ENCODE results near the gene GIT1. TPM values are rescaled to one million over a fixed set of nuclear protein-coding genes. Genes with fewer than 3 reads are reported as not detected.

GIT1 gene, protein sequence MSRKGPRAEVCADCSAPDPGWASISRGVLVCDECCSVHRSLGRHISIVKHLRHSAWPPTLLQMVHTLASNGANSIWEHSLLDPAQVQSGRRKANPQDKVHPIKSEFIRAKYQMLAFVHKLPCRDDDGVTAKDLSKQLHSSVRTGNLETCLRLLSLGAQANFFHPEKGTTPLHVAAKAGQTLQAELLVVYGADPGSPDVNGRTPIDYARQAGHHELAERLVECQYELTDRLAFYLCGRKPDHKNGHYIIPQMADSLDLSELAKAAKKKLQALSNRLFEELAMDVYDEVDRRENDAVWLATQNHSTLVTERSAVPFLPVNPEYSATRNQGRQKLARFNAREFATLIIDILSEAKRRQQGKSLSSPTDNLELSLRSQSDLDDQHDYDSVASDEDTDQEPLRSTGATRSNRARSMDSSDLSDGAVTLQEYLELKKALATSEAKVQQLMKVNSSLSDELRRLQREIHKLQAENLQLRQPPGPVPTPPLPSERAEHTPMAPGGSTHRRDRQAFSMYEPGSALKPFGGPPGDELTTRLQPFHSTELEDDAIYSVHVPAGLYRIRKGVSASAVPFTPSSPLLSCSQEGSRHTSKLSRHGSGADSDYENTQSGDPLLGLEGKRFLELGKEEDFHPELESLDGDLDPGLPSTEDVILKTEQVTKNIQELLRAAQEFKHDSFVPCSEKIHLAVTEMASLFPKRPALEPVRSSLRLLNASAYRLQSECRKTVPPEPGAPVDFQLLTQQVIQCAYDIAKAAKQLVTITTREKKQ
- 10 to 100 TPM; 60.5 to 74.1 TPM for total RNA-seq

DNA sequence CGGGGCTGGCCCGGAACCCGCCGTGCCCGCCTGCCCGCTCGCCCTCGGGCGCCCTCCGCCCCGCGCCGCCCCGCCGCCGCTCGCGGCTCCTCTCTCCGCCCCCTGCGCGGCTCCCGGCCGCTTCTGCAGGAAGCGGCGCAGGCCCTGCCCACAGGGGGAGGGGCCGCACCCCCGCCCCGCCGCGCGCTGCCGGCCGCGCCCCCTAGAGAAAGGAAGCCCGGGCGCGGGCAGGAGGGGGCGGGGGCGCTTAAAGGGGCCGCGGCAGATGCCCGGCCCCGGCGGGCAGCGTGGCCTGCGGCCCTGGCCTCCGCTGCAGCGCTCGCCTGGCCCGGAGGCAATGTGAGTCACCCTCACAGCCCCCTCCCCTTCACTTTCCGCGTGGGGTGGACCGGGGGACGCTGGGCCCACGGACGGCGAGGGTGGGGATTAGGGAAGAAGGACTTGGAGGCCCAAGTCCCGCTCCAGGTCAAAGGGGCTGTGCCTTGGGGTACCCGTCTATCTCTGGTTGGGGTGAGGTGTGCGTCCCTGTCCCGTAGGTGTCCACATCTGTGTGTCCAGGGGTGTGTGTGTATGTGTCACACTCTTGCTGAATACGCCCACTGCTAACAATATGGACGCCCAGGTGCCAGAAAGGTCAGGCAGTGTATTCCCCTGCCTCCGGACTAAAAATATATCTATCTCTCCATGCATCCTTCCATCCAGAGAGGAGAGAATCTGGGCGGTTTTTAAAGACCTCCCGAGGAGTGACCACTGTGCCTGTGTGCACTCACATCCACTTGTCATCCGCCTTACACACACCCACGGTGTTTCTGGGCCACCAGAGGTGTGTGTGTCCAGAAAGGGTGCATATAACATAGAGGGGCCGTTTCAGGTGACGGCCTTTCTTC is at the start of gene GIT1:
GIT1 (minus strand) TSS at position 125 of the 887 bp plus-strand sequence. CDS start 270 bp downstream, outside the sequence.
- Mint-ChIP-seq H3K4me3 (peak within 1 kb of the TSS; percentile 94), H3K27me3 (no peaks in the 10 kb centered on the region), H3K4me1 (peaks cover 64% of the 10 kb centered on the region), H3K27ac (peak within 1 kb of the TSS; percentile 92), H3K36me3 (ENCODE audit: low read depth) (peaks cover 5% of the 10 kb centered on the region), H3K9me3 (ENCODE audit: low read depth) (no peaks in the 10 kb centered on the region)
- DNase-seq, result peak; percentile 92
- CTCF ChIA-PET, result interaction anchor here (1.5 to 5.0 kb wide), 5 partner anchors 10 to 27 kb away, joined by 6 to 79 read pairs (median 26); partner anchors contain the start of gene TP53I13
- intact Hi-C loops (cut with DNase I, micrococcal nuclease), result loop anchor here (1.0 to 2.0 kb wide), 6 partner anchors 21 to 341 kb away; partner anchors contain the start of genes TP53I13 (in 2 of the 2), SSH2 (in 1 of the 2) and TAOK1 (in 1 of the 2)
- peak; percentile 69 for ATAC-seq
- POLR2A ChIA-PET, result no interaction called here

DNA sequence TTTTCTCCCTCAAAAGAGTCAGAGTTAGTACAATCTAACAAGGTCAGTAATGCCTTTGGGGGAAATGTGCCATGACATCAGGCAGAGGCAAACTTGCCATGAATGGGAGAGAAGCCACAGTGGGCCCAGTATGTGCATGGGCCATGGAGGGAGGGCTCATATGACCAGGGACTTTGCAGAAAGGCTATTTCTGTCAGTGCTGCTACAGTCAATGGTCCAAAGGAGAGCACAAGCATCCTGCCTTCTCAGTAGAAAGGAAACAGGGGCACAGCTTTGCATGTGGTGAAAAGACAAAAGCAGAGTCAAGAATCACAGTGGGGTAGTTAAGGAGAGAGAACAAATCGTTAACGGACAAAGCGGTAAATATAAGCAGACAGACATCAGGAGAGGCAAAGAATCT is 44.4 kb upstream of the GIT1 start:
- Mint-ChIP-seq H3K27ac (peak overlapping the region; percentile 45), H3K36me3 (ENCODE audit: low read depth) (peaks cover 28% of the 10 kb centered on the region), H3K4me3 (no peak overlapping the region), H3K9me3 (ENCODE audit: low read depth) (no peaks in the 10 kb centered on the region), H3K4me1 (peaks cover 16% of the 10 kb centered on the region), H3K27me3 (no peaks in the 10 kb centered on the region)
- intact Hi-C loops (cut with DNase I, micrococcal nuclease), result no loop called here
- ChIA-PET POLR2A (interaction anchor here (0.5 to 0.6 kb wide), 2 partner anchors 42 to 275 kb away, joined by 3 to 4 read pairs; no protein-coding TSS in a partner anchor), CTCF (no interaction called here)
- ATAC-seq (no peak), DNase-seq (no peak)

GRCh38 chr17:29630630-29631193 is 41.3 kb upstream of the GIT1 start:
- ATAC-seq (no peak), DNase-seq (no peak)
- ChIA-PET POLR2A (no interaction called here), CTCF (interaction anchor here (1.7 kb wide), 1 partner anchor 13 kb away, joined by 4 read pairs; no protein-coding TSS in a partner anchor)
- intact Hi-C loops (cut with DNase I, micrococcal nuclease), result no loop called here
- Mint-ChIP-seq H3K4me3 (no peak overlapping the region), H3K27ac (no peak overlapping the region), H3K36me3 (ENCODE audit: low read depth) (peaks cover 23% of the 10 kb centered on the region), H3K9me3 (ENCODE audit: low read depth) (no peaks in the 10 kb centered on the region), H3K4me1 (peaks cover 37% of the 10 kb centered on the region), H3K27me3 (no peaks in the 10 kb centered on the region)

DNA sequence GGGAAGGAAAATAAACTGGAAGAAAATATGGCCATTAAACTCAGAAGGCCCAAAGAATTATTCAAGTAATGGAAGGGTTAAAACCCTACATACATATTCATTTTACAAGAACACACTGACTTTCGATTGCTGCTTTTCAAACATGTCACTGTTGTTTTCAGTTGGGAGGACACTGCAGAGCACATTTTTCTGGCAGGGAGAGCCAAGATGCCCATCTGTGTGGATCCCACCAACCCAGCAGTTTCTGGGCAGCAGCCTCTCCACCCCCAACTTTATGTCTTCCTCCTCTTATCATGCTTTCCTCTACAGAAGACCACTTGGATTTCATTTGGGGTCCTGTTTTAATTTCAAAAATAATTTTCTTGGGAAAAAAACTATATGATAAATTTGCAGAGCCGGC is 40.4 kb upstream of the GIT1 start:
- Mint-ChIP-seq H3K4me3 (no peak overlapping the region), H3K4me1 (peaks cover 46% of the 10 kb centered on the region), H3K9me3 (ENCODE audit: low read depth) (no peaks in the 10 kb centered on the region), H3K27me3 (no peaks in the 10 kb centered on the region), H3K27ac (peak overlapping the region; percentile 29), H3K36me3 (ENCODE audit: low read depth) (peaks cover 21% of the 10 kb centered on the region)
- ChIA-PET CTCF (interaction anchor here (1.4 to 1.9 kb wide), 3 partner anchors 9 to 12 kb away, joined by 4 to 10 read pairs (median 4); no protein-coding TSS in a partner anchor), POLR2A (no interaction called here)
- intact Hi-C loops (cut with DNase I, micrococcal nuclease), result loop anchor here in 1 of 2 experiments (10.0 kb wide), 1 partner anchor 485 kb away; the partner anchor contains the start of gene NSRP1
- DNase-seq (no peak), ATAC-seq (no peak)

DNA sequence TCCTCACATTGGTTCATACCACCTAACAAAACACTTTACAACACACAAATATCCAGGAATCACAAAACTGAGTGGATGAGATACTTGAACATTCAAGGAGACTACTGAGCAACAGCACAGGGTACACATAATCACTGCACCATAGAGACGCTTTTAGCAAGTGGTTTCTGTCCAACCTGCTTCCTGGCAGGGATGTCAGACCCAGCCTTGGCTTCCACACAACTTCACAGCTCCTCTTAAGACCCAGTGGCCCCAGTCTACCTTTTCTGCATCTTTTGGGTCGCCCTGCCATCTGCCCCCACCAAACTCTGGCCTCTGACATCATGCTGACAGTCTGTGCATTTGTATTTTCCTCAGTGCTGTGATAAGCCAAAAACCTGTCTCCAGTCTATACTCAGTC is 39.2 kb upstream of the GIT1 start:
- H3K27ac Mint-ChIP-seq, result peak overlapping the region; percentile 44
- DNase-seq (no peak), ATAC-seq (no peak)
- peaks cover 16% of the 10 kb centered on the region for H3K36me3 Mint-ChIP-seq (ENCODE audit: low read depth)
- intact Hi-C loops (cut with DNase I, micrococcal nuclease), result loop anchor here in 1 of 2 experiments (10.0 kb wide), 1 partner anchor 486 kb away; the partner anchor contains the start of gene NSRP1
- H3K9me3 Mint-ChIP-seq (ENCODE audit: low read depth), result no peaks in the 10 kb centered on the region
- H3K4me1 Mint-ChIP-seq, result peaks cover 55% of the 10 kb centered on the region
- ChIA-PET CTCF (interaction anchor here (0.6 to 1.9 kb wide), 4 partner anchors 10 to 47 kb away, joined by 3 to 10 read pairs (median 4); no protein-coding TSS in a partner anchor), POLR2A (interaction anchor here (0.7 kb wide), 1 partner anchor 12 kb away, joined by 3 read pairs; no protein-coding TSS in a partner anchor)
- no peaks in the 10 kb centered on the region for H3K27me3 Mint-ChIP-seq
- H3K4me3 Mint-ChIP-seq, result no peak overlapping the region

DNA sequence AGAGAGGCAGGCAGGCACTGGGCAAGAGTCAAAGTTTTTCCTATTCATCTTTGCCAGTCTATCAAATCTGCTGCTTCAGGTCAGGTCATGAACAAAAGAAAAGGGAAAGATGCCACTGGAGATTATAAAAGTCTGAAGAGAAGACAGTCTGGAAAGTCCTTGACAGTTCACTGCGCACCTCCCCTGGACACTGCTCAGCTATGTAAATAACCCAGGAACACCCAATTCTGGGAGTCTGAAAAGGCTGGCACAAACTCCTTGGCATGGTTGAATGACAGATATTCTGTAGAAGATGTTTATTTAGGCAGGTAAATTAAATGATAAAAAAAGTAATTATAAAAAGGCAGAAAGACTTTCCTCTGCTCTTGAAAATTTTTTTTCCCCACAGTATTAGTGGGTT is 38.5 kb upstream of the GIT1 start:
- peaks cover 16% of the 10 kb centered on the region for H3K36me3 Mint-ChIP-seq (ENCODE audit: low read depth)
- peaks cover 62% of the 10 kb centered on the region for H3K4me1 Mint-ChIP-seq
- ATAC-seq (no peak), DNase-seq (no peak)
- no peaks in the 10 kb centered on the region for H3K27me3 Mint-ChIP-seq
- H3K9me3 Mint-ChIP-seq (ENCODE audit: low read depth), result no peaks in the 10 kb centered on the region
- intact Hi-C loops (cut with DNase I, micrococcal nuclease), result loop anchor here in 1 of 2 experiments (10.0 kb wide), 1 partner anchor 487 kb away; the partner anchor contains the start of gene NSRP1
- ChIA-PET CTCF (interaction anchor here (0.6 to 1.9 kb wide), 5 partner anchors 10 to 151 kb away, joined by 3 to 10 read pairs (median 7); no protein-coding TSS in a partner anchor), POLR2A (no interaction called here)
- H3K4me3 Mint-ChIP-seq, result no peak overlapping the region
- H3K27ac Mint-ChIP-seq, result peak overlapping the region; percentile 48

DNA sequence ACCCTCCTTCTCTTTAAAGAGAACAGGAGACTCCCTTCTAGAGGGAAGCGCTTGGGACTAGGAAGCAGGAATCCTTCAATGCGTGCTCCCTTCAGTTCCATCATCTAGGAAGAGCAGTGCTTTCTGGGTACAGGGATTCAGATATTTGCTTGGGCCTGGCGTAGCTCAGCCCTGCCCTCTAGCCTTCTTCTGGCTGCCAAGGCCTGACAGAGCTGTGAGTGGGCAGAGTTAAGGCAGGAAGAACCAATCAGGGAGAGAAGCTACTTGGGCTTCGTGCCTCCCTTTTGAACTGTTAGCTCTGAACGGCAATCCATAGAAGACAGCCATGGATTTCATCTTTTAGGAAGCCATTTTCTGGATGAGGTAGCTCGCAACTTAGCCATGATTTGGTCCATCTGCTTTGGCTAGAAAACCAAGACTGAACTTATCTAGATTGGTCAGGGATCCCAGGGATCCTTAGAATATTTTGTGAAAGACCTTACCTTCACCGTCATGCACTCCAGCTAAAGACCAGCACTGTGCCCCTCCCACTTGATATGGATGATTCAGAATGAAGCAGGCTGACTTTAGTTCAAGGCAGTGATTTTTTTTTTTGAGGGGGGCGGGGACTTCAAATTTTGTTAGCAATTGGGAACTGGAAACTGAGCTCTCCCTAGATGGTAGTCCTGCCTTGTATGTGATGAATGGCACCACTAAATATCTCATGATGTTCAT is 35.7 kb upstream of the GIT1 start:
- H3K27ac Mint-ChIP-seq, result peak overlapping the region; percentile 91
- ChIA-PET POLR2A (interaction anchor here (1.4 kb wide), 1 partner anchor 9 kb away, joined by 5 read pairs; no protein-coding TSS in a partner anchor), CTCF (interaction anchor here (0.6 to 4.1 kb wide), 12 partner anchors 9 to 1043 kb away, joined by 3 to 31 read pairs (median 3); no protein-coding TSS in a partner anchor)
- intact Hi-C loops (cut with DNase I, micrococcal nuclease), result loop anchor here in 1 of 2 experiments (10.0 kb wide), 1 partner anchor 490 kb away; the partner anchor contains the start of gene NSRP1
- H3K4me1 Mint-ChIP-seq, result peaks cover 71% of the 10 kb centered on the region
- no peak for ATAC-seq
- DNase-seq, result peak; percentile 24
- H3K9me3 Mint-ChIP-seq (ENCODE audit: low read depth), result no peaks in the 10 kb centered on the region
- H3K4me3 Mint-ChIP-seq, result no peak overlapping the region
- H3K27me3 Mint-ChIP-seq, result no peaks in the 10 kb centered on the region
- peaks cover 7% of the 10 kb centered on the region for H3K36me3 Mint-ChIP-seq (ENCODE audit: low read depth)

DNA sequence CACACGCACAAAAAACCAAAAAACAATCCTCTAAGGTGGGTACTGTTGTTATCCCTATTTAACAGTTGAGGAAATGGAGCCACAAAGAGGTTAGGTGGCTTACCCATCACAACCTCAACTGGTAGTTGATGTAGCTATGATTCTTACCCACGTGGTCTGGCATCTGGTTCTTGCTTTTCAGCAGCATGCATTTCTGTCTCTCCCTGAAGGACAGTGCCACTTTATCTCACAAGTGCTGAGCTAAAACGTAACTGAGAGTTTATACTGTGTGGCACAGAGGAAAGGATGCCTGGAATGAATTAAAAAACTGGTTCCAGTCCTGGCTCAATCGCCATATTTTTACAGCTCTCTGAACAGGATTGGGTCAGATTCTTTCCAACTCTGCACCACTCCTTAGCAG is 35.1 kb upstream of the GIT1 start:
- Mint-ChIP-seq H3K27ac (peak overlapping the region; percentile 91), H3K36me3 (ENCODE audit: low read depth) (peaks cover 6% of the 10 kb centered on the region), H3K27me3 (no peaks in the 10 kb centered on the region), H3K4me1 (peaks cover 66% of the 10 kb centered on the region), H3K9me3 (ENCODE audit: low read depth) (no peaks in the 10 kb centered on the region), H3K4me3 (no peak overlapping the region)
- peak; percentile 62 for DNase-seq
- ATAC-seq, result peak; percentile 40
- POLR2A ChIA-PET, result interaction anchor here (1.4 kb wide), 1 partner anchor 9 kb away, joined by 5 read pairs; no protein-coding TSS in a partner anchor
- CTCF ChIA-PET, result interaction anchor here (0.6 to 4.1 kb wide), 9 partner anchors 9 to 154 kb away, joined by 3 to 31 read pairs (median 4); no protein-coding TSS in a partner anchor
- intact Hi-C loops (cut with DNase I, micrococcal nuclease), result loop anchor here (1.0 to 10.0 kb wide), 5 partner anchors 9 to 490 kb away; partner anchors contain the start of gene NSRP1 (in 1 of the 2)

DNA sequence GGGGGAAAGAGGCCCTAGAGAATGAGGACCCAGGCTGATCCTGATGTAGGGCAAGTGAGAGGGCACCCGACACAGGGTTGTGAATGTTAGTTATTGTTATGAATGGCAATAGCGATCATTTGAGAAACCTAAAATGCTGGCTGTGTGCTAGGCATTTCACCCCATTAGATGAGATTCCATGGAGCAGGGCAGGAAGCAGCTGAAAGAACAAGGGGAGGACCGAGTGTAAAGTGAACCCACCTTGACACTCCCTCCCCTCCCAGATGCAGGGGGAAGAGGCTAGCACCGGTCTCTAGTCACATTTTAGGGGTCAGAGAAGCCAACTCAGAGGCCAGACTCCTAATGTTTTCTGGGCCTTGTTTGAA is 33.8 kb upstream of the GIT1 start:
- intact Hi-C loops (cut with DNase I, micrococcal nuclease), result loop anchor here (5.0 to 10.0 kb wide), 3 partner anchors 69 to 492 kb away; partner anchors contain the start of gene NSRP1 (in 1 of the 2)
- H3K4me3 Mint-ChIP-seq, result peak overlapping the region; percentile 62
- peaks cover 4% of the 10 kb centered on the region for H3K36me3 Mint-ChIP-seq (ENCODE audit: low read depth)
- H3K27ac Mint-ChIP-seq, result peak overlapping the region; percentile 91
- no peaks in the 10 kb centered on the region for H3K27me3 Mint-ChIP-seq
- H3K9me3 Mint-ChIP-seq (ENCODE audit: low read depth), result no peaks in the 10 kb centered on the region
- no peak for DNase-seq
- peaks cover 55% of the 10 kb centered on the region for H3K4me1 Mint-ChIP-seq
- CTCF ChIA-PET, result interaction anchor here (0.7 to 4.1 kb wide), 7 partner anchors 9 to 308 kb away, joined by 3 to 31 read pairs (median 4); no protein-coding TSS in a partner anchor
- POLR2A ChIA-PET, result interaction anchor here (1.0 kb wide), 1 partner anchor 16 kb away, joined by 3 read pairs; no protein-coding TSS in a partner anchor
- peak; percentile 10 for ATAC-seq
